NCI-H82 treated with DMSO at 0.1 percent for 48 hours (cell line): ENCODE measurements around the gene GNG13.
A peak's percentile ranks its signal among the peaks of the same experiment; 100 is the strongest.
"Not testable (repeated sequence)": the region's sequence is repeated elsewhere in the genome, so short reads cannot be mapped to it uniquely, and the experiment has no call there.

ENCODE experiments used
- DNase-seq: peaks from one replicate; lab custom pipeline; 2025; ENCODE audit not compliant: unreplicated experiment; lab: John Stamatoyannopoulos, UW

Gene GNG13

DNA sequence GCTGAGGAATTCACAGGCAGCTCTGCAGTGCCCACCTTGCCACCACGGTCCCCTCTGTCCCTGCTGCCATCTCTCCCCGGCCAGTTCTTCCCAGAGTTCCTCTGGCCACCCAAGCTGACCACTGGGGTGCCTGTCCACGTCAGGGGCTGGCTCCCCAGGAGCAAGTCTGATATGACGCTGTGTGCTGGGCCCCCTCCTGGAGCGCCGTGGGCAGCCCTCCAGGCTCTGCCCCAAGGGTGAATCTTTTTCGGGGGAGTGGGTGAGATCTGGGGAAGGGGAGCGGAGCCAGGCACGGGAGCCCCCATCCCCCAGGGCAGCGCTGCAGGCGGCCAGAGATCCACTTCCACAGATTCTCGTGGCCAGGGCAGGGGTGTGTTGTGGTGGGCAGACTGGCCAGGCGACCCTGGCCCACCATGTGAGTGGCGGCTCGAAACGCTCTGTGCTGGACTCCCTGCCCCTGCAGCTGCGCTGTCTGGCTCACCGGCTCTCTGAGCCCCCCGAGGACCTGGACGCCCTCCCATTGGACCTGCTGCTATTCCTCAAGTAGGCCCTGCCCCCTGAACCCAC lies 36.3 kb downstream of the GNG13 start:
- DNase-seq, result no peak

DNA sequence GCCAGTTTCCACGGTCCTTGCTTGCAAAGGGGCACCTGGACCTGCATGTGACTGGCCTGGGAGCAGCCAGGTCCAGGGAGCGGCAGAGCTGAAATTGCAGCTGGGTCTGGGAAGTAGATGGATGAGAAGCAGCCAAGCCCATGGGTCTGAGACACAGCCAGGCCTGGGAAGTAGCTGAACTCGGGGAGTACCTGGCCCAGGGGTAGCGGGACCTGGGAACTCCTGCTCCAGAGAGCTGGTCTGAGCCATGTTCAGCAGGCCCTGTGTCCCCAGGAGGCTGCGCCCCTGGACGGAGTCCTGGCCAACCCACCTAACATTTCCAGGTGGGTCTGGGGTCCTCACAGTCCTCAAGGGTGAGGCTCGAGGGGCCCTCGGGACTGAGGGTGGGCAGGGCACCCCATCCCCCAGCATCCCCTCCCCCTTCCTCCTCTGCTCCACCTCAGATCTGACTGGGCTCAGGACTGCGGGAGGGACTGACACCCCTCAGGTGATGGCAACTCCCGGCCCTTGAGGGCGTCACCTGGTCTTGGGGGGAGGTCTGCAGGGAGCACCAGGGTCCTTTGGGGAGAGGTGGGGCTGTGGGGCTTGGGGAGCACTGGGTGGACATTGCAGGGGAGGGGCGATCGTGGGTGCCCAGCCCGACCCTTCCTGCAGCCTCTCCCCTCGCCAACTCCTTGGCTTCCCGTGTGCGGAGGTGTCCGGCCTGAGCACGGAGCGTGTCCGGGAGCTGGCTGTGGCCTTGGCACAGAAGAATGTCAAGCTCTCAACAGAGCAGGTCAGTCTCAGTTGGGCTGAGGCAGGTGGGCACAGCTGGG lies 37.0 kb downstream of the GNG13 start:
- no peak for DNase-seq

DNA sequence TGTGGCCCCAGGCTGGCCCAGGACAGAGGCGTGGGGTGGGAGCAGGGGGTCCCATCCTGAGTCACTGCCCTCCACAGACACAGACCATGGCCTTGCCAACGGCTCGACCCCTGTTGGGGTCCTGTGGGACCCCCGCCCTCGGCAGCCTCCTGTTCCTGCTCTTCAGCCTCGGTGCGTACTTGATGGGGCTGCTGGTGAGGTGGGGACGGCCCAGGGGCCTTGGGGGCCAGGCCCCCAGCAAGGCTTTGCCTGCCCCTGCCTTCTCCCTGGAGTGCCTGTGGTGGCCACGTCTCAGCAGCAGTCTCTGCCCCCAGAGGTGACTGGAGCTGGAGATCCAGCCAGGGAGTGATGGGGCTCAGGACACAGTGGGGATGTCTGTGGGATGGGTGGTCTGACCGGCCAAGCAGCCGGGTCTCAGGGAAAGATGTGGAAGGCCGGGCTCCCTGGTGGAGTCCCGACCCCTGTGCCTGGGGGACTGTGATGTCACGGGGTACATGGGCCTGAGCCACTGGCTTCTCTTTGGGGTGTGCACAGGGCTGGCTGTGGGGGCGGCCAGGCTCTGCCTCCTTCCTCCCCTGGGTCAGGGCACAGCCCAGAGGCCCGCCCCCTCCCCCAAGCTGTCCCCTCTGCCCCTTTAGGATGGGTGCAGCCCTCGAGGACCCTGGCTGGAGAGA lies 37.8 kb downstream of the GNG13 start:
- DNase-seq, result no peak

DNA sequence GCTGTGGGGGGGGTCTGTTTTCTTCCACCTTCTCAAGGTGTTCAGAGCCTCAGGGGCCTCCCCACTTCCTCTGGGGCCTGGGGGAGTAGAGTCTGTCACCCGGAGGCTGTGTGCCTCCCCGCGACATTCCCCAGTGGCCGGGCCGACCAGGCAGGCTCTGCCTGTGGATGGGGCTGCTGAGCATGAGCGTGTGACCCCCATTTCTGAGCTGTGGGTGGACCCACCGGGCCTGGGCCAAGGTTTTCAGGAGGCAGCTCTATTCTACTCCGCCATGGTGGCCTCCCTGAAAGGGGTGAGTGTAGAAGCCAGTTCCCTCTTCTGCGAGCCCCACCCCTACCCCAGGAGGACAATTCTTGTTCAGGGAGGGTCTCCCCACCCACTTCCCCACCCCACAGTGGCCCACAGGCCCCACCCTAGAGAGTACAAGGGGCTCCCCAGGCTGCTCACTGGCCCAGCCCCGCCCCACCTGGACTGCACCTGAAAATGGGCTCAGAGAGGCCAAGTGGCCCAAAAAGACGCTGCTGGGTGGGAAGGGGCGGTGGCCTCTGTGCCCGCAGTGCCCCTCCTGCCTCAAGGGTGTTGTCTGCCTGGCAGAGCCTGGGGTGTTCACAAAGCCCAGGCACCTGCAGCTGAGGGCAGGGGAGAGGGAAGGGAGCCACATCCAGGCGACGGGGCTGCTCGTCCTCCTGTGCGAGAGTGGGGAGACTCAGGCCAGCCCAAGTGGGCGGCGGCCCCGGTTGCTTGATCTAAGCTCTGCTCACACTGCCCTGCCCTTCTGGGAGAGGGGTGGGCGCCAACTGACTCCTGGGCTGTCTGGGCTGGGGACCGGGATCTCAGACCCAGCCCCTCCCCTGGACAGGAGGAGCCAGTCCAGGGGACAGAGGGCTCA lies 38.7 kb downstream of the GNG13 start:
- no peak for DNase-seq

DNA sequence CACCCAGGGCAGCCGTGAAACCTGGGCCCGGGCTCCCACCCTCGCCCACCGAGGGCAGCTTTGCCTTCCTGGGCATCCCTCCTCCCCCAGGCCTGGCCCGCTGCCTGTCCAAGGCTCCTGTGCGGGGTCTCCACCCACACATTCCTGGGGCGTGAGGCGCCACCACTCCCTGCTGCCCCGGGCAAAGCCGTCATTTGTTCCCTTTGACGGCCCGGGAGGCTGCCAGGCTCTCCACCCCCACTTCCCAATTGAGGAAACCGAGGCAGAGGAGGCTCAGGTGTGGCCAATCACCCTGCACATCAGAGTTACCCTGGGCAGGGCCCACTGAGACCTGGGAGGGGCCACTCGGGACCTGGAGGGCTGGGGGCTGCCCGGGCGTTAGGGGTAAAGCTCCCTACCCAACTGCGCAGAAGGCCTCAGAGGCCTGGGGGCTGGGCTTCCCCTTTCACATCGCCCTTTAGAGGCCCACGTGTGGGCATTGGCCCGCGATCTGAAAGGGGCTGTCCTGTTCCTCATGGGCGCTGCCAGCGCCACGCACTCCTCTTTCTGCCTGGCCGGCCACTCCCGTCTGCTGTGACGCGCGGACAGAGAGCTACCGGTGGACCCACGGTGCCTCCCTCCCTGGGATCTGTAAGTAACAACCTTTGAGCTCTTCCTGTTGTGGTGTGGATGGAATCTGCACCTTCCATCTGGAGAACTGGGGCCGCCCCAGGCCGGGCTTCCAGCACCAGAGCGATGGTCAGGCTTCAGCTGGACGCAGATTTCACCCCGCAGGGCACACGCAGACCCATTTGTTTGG lies 39.8 kb downstream of the GNG13 start, which contains the start of gene MSLN:
MSLN (plus strand) TSS at position 190 of the 799 bp plus-strand sequence. CDS start 1,947 bp downstream, outside the sequence.
- DNase-seq, result no peak

DNA sequence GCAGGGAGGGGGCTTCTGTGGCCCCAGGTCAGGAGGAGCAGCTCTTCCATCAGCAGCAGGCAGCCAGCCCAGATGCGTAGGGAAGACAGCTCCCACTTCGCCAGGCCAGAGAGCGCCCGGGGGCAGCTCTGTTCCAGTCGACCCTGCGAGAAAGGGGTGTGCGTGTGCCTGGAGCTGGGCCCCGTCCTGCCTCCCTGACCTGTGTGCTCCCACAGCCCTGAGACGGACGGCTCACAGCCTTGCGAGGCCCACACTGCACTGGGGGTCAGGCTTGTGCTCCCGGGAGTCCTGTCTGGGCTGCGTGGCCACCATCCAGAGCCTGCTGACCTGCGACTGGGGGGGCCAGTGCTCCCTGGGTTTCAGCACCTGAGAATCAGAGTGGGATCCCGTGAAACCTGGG lies 40.5 kb downstream of the GNG13 start:
- DNase-seq, result no peak

DNA sequence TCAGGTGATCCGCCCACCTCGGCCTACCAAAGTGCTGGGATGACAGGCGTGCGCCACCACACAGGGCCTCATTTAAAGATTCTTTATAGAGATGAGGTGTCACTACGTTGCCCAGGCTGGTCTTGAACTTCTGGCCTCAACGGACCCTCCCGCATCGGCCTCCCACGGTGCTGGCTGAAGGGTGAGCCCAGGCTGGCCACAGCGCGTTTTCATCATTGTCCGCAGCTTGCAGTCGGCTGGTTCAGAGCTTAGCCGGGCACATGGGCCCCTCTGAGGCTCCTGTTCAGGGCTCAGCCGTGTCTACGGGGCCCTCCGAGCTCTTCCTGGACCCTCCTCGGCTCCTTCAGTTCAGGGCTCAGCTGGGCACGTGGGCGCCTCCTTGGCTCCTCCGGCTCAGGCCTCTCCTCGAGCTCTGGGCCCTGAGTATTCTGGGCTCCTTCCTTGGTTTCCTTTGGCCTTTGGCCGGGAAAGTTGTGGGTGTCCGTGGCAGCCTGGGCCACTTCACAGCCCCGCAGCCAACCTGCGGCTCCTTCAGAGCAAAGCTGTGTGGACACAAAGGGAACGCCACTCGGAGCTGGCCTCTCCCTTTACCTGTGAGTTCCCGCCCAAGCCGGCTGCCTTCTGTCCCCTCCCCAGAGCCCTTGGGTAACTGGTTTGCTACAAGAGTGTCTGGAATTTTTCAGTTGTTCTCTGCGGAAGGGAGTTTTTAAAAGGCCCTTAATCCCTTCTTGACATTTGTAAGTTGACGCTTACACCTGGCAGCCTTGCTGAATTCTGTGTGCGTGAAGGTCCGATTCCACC lies 41.2 kb downstream of the GNG13 start:
- DNase-seq, result no peak

DNA sequence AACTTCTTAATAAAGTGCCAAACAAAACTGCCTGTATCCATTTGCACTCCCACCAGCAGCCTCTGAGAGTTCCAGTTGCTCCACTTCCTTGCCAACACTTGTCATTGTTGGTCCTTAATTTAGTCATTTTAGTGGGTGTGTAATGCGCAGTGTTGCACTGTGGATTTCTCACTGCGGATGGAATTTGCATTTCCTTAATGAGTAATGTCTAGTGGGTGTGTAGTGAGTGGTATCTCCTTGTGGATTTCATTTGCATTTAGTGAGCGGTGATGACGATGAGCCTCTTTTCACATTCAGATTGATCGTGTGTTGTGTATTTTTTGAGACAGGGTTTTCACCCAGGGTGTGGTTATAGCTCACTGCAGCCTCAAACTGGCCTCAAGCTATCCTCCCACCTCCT lies 44.1 kb downstream of the GNG13 start:
- no peak for DNase-seq

DNA sequence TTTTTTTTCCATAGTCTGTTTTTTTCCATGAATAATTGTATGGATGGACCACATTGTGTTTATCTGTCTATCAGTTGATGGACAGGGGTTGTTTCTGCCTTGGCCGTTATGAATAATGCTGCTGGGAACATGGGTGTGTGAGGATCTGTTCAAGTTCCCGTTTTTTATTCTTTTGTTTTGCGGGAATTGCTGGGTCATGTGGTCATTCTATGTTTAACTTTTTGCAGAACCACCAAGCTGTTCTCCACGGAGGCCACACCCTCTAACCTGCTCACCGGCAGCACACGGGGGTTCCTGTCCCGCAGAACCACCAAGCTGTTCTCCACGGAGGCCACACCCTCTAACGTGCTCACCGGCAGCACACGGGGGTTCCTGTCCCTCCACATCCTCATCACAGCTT lies 45.9 kb downstream of the GNG13 start:
- no peak for DNase-seq

DNA sequence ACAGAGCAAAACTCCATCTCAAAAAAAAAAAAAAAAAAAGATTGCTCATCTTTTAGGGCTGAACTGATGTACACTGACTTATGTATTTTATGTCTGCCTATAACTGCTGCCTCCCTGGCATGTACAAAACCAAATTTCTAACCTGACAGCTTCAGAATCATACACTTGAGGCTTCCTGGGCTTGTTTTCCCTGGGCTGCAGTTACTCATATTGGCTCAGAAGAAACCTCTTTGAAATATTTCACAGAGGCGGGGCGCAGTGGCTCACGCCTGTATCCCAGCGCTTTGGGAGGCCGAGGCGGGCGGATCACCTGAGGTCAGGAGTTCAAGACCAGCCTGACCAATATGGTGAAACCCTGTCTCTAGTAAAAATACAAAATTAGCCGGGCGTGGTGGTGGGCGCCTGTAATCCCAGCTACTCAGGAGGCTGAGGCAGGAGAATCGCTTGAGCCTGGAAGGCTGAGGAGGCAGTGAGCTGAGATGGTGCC lies 46.4 kb downstream of the GNG13 start:
- not testable (repeated sequence) for DNase-seq

DNA sequence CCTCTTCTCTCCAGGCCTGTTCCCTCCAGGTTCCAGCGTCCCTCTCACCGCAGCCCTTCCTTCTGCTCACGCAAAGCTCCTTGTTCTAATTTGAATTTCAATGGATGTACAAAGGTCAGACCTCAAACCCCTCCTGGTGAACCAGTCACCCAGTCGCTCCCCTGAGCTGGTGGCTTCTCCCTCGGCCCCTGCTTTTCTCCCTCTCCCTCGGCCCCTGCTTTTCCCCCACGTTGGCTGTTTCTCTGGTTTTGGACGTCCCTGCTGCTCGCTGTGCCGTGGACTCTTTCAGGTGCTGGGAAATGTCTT lies 48.6 kb downstream of the GNG13 start:
- no peak for DNase-seq

DNA sequence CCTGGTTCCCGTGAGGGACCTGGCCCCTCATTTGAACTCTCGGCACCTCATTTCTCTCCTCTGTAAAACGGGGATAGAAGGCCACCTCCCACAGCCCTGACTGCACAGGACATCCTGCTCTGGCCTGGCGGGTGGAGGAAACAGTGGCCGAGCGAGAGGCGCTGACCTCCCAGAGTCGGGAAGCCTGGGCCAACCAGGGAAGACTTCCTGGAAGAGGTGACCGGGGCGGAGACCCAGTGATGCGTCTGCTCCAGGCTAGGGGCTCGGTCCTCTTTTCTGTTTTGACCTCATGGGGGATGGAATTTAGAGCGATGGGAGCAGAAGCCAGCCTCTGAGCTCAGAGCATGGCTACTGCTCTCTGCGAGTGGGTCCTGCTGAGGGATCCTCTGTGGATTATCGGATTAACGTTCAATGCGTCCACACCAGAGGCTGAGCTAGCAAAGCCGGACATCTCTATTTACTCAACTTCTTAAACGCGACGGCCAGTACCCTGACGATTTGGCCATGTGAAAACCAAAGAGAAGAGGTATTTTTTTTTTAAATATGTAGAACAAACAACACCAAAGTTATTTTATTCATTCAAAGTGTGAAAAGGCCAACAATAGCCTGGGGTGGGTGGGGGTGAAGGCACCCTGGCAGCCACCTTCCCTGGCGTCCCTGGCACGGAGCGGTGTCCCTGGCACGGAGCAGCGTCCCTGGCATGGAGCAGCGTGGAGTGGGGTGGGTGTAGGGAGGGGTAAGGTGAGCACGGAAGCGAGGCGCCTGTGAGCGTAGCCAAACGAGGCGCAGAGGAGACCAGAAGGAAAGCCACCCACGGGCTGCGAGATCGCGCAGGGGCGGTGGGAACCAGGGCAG lies 49.2 kb downstream of the GNG13 start:
- DNase-seq, result peak; percentile 18

DNA sequence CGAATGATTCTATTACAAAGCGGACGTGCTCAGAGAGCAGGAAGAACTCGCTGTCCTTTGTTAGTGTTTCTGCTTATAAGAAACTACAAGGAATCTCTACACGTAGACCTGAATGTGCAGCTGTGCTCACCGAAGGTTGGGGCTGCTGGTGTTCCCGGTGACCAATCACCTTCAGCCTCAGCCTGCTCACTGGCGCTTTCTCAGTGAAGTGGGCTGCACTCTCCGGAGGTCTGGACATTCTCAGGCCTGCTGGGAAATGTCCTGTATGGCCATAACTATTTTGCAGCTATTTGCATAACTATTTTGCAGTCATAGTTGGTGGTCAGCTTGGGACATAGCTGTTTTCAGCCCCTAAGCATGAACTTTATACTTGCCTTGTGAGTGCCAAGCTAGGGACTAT lies 50.0 kb downstream of the GNG13 start:
- no peak for DNase-seq

DNA sequence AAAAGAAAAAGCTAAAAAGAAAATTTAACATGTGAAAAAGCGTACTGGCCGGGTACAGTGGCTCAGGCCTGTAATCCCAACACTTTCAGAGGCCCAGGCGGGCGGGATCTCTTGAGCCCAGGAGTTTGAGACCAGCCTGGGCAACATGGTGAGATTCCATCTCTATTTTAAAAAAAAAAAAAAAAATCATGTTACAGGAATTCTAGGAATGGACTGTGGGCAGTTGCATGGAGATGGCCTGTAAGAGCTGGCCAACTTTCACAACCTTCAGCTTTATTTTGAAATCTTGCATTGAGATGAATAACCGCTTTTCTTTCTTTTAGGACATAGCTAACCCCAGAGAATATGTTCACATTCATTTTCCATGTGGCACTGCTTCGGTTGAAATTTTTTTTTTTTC lies 51.5 kb downstream of the GNG13 start:
- DNase-seq, result no peak
